ENCODE results near the gene CDKL1. TPM values are rescaled to one million over a fixed set of nuclear protein-coding genes. Genes with fewer than 3 reads are reported as not detected.

CDKL1 gene
- total RNA-seq, 1 experiment from 2014 or later: 14.4 TPM

- H3K9me2 ChIP-seq (replicated peaks; ENCODE audit: low read length): no peaks in the 10 kb centered on the region
- H3K9ac ChIP-seq (ENCODE audit: low read length): no peak overlapping the region
- no peak overlapping the region for H3K4me2 ChIP-seq (ENCODE audit: low read length)
- POLR2A ChIA-PET (ENCODE audit: unreplicated experiment): no interaction called here
- no peaks in the 10 kb centered on the region for H3F3A ChIP-seq (ENCODE audit: low read length, unreplicated experiment)
- DNase-seq (no peak), ATAC-seq (no peak)
- H2AFZ ChIP-seq (ENCODE audit: low read length): no peak overlapping the region
- no peaks in the 10 kb centered on the region for H4K20me1 ChIP-seq (ENCODE audit: low read length)
- no peaks in the 10 kb centered on the region for H3K36me3 ChIP-seq (ENCODE audit: low read depth, low read length)
- H3K27me3 ChIP-seq (ENCODE audit: low read length): no peaks in the 10 kb centered on the region
- H3K79me2 ChIP-seq (ENCODE audit: low read length): no peaks in the 10 kb centered on the region
- BruUV-seq (replicated peaks): no TSS peak
- TF ChIP-seq EZH2phosphoT487 (IDR thresholded peaks at IDR 0.05; ENCODE audit: borderline replicate concordance, low read length): no peak
- no peak overlapping the region for H3K27ac ChIP-seq (ENCODE audit: low read length)
- CTCF ChIA-PET: no interaction called here
- intact Hi-C loops (cut with micrococcal nuclease): no loop called here
- H3K4me3 ChIP-seq (ENCODE audit: low read length): no peak overlapping the region
- no peaks in the 10 kb centered on the region for H3K4me1 ChIP-seq (ENCODE audit: insufficient read depth, low read length)
- H3K9me3 ChIP-seq (ENCODE audit: low read length): no peaks in the 10 kb centered on the region
Observed at GRCh38 chr14:50354527-50354926, 42.2 kb downstream of the CDKL1 start.

DNA sequence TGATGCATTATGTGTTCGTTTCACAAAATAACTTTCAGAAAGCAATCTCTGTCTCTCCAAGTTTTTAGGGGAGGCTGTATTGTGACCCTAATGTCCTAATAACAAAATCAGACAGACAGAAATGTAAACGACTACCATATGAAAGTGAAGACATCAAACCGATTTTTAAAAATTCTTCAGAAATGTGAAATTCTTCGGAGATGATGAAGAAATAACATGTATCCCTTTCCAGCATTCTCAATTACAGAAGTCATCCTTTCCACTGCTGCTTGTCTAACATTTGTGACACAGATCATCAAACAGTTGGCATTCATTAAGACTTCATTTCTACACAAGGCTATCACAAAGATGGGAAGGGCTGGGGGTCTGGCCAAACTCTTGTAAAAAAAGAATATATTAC, 43.6 kb downstream of the CDKL1 start:
- CTCF ChIA-PET: no interaction called here

GRCh38 chr14:50352584-50352983, 44.1 kb downstream of the CDKL1 start:
- Histone ChIP-seq H3K27me3 (ENCODE audit: low read length) (no peaks in the 10 kb centered on the region), H3K9me3 (ENCODE audit: low read length) (no peaks in the 10 kb centered on the region), H3K36me3 (ENCODE audit: low read depth, low read length) (no peaks in the 10 kb centered on the region), H3K9me2 (replicated peaks; ENCODE audit: low read length) (no peaks in the 10 kb centered on the region), H3K79me2 (ENCODE audit: low read length) (no peaks in the 10 kb centered on the region), H3F3A (ENCODE audit: low read length, unreplicated experiment) (no peaks in the 10 kb centered on the region), H3K9ac (ENCODE audit: low read length) (no peak overlapping the region), H3K27ac (ENCODE audit: low read length) (no peak overlapping the region), H2AFZ (ENCODE audit: low read length) (no peak overlapping the region), H3K4me3 (ENCODE audit: low read length) (no peak overlapping the region), H3K4me1 (ENCODE audit: insufficient read depth, low read length) (peaks cover 6% of the 10 kb centered on the region), H3K4me2 (ENCODE audit: low read length) (no peak overlapping the region), H4K20me1 (ENCODE audit: low read length) (no peaks in the 10 kb centered on the region)
- no peak for TF ChIP-seq EZH2 (IDR thresholded peaks at IDR 0.05; ENCODE audit: low read length, unreplicated experiment)
- no peak for TF ChIP-seq EZH2phosphoT487 (IDR thresholded peaks at IDR 0.05; ENCODE audit: borderline replicate concordance, low read length)
- TF ChIP-seq, protein P1, sequence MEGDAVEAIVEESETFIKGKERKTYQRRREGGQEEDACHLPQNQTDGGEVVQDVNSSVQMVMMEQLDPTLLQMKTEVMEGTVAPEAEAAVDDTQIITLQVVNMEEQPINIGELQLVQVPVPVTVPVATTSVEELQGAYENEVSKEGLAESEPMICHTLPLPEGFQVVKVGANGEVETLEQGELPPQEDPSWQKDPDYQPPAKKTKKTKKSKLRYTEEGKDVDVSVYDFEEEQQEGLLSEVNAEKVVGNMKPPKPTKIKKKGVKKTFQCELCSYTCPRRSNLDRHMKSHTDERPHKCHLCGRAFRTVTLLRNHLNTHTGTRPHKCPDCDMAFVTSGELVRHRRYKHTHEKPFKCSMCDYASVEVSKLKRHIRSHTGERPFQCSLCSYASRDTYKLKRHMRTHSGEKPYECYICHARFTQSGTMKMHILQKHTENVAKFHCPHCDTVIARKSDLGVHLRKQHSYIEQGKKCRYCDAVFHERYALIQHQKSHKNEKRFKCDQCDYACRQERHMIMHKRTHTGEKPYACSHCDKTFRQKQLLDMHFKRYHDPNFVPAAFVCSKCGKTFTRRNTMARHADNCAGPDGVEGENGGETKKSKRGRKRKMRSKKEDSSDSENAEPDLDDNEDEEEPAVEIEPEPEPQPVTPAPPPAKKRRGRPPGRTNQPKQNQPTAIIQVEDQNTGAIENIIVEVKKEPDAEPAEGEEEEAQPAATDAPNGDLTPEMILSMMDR (conservative IDR thresholded peaks at IDR 0.05; ENCODE audit: low read depth, low read length): no peak
- BruUV-seq (replicated peaks): no TSS peak
- ATAC-seq (no peak), DNase-seq (no peak)
- POLR2A ChIA-PET (ENCODE audit: unreplicated experiment): no interaction called here
- CTCF ChIA-PET: no interaction called here
- intact Hi-C loops (cut with micrococcal nuclease): no loop called here

More for the DNA sequence above, 43.6 kb downstream of the CDKL1 start:
- intact Hi-C loops (cut with micrococcal nuclease): no loop called here
- no peak overlapping the region for H3K4me3 ChIP-seq (ENCODE audit: low read length)
- no peaks in the 10 kb centered on the region for H3F3A ChIP-seq (ENCODE audit: low read length, unreplicated experiment)
- DNase-seq: no peak
- no peaks in the 10 kb centered on the region for H3K79me2 ChIP-seq (ENCODE audit: low read length)
- H3K27ac ChIP-seq (ENCODE audit: low read length): no peak overlapping the region
- H3K27me3 ChIP-seq (ENCODE audit: low read length): no peaks in the 10 kb centered on the region
- H2AFZ ChIP-seq (ENCODE audit: low read length): no peak overlapping the region
- H4K20me1 ChIP-seq (ENCODE audit: low read length): no peaks in the 10 kb centered on the region
- no peaks in the 10 kb centered on the region for H3K9me2 ChIP-seq (replicated peaks; ENCODE audit: low read length)
- no peak overlapping the region for H3K9ac ChIP-seq (ENCODE audit: low read length)
- TF ChIP-seq, protein P1 (conservative IDR thresholded peaks at IDR 0.05; ENCODE audit: low read depth, low read length): no peak
- TF ChIP-seq EZH2 (IDR thresholded peaks at IDR 0.05; ENCODE audit: low read length, unreplicated experiment) (no peak), EZH2phosphoT487 (IDR thresholded peaks at IDR 0.05; ENCODE audit: borderline replicate concordance, low read length) (no peak)
- POLR2A ChIA-PET (ENCODE audit: unreplicated experiment): interaction anchor here (0.6 kb wide), 1 partner anchor 489 kb away, joined by 4 read pairs; no protein-coding TSS in a partner anchor
- no peak for ATAC-seq
- H3K36me3 ChIP-seq (ENCODE audit: low read depth, low read length): no peaks in the 10 kb centered on the region
- H3K9me3 ChIP-seq (ENCODE audit: low read length): no peaks in the 10 kb centered on the region
- BruUV-seq (replicated peaks): no TSS peak
- no peak overlapping the region for H3K4me2 ChIP-seq (ENCODE audit: low read length)
- 0 out of 2 replicates have a peak, but pooled peaks cover under 1% of the 10 kb centered on the region for H3K4me1 ChIP-seq (ENCODE audit: insufficient read depth, low read length)
